Measurements from ENCODE around the gene FAM120AOS.

Gene FAM120AOS

DNA sequence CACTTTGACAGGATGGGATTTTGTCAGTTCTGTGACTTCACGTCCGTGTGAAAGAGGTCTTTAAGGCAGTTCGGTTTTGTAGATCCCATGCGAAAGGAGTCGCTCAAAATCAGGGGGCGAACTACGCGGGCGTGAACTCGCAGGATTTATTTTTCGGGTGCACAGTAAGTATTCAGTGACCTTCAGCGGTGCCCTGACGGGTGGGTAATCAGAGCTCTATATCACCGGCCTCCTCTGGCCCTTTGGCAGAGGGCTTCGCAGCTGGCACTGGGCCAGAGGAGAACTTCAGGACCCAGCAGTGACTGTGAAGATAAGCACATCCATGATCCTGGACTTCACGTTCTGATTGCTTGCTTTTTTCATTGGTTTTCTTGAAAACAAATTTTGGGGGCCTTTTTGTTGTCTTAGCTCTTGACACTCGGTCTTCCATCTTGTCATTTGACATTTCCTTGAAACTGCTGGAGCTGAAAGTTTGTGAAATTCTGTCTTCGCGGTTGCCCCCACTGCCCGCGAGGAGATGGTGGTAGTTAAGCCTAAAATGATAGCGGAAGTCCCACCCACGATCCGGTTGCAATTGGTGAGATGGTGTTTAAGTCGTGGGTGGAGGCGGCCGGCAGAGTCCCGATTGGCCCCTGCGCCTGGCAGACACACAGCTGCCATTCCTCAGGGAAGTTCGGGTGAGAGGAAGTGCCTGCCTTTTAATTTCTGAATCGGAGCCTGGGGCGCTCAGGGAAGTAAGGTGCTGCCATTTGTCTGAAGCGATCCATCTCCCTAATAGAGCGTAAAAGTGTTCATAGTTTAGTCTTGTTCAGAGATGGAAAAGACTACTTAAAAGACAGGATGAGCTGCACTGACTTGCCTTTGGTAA, at the start of gene FAM120AOS:
TSS of gene FAM120AOS (minus strand) at position 535 of the 868 bp plus-strand sequence. CDS start 872 bp downstream, outside the sequence.
- peak; percentile 92 for FAIRE-seq

DNA sequence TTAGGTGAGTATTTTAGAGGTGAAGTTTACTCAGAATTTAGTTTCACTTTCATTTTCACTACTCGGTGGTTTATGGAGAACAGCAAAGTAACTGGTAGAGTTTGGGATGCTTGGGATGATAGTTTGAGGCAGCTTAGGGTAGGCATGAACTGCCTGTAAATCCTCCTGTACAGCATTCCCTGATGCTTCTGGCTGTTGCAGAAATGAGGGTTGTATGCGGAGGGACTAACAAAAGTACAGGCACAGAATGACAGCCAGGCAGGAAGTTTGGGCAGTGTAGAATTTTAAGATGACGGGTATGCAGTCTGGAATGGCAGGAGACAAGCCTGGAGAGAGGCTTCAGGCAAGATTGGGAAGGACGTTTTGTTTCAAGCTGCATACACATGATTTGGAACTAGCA, 48.0 kb upstream of the FAM120AOS start:
- FAIRE-seq = no peak

DNA sequence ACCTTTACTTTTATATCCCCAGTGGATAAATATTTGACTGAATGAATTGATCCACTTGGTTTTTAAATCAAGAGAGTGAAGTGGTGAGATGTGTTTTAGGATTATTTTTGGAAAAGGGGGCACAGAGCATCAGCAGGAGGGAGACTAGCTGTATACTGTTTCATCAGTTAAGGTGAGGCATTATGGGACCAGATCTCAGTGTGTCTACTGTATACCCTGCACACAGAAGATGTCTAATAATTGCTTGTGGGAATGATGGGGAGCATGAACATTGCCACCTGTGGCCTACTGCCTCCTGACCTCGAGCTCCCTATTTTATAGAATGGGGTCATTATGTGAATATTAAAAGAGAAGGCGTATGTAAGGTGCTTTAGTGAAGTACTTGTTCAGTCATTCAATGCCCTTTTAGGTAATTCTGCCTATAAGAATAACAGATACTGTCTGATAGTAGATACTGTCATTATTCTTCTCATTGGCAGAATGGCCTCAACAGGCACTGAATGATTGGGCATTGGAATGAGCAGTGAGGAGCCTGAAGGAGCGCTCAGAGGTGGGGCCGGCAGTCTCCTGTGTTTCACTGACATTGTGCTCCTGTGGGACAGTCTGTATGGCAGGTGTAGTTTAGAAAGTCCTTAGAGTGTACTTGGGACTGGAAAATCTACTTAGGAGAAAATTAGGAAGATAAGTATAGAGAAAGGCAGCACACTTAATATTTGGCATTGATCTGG, 47.4 kb upstream of the FAM120AOS start:
- FAIRE-seq = no peak

DNA sequence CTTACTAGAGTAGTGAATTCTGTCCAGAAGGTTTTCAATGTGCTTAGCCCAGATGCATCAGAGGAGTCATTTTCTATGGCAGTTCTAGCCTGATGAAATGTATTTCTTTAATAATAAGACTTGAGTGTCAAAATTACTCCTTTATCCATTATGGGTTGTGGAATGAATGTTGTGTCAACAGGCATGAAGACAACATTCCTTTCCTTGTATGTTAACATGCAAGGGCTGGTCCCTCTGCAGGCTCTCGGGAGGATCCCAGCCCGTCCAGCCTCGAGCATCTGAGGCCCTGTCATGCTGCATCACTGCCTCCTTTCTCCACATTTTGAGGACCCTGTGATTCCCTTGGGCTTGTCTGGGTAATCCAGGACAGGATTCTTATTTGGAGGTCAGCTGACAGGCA, 42.9 kb upstream of the FAM120AOS start:
- FAIRE-seq = no peak

DNA sequence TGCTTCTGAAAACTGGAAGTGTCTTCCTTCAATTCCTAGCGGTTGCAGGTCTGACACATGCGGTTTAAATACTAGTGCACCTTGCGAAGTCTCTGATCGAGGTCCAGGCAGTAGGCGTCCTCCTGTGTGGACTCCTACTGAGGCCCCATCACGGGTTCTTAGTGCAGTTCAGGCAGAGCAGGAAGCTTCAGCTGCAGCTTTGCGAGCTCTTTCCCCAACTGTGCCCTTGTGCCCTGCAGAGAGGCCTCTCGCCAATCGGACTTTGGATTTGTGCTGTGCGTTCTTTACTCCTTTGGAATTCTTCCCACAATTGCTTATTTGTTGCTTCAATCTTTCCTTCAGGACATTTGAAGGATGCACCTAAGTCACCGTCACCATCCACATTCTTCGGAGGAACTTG, 40.6 kb upstream of the FAM120AOS start:
- no peak for FAIRE-seq

DNA sequence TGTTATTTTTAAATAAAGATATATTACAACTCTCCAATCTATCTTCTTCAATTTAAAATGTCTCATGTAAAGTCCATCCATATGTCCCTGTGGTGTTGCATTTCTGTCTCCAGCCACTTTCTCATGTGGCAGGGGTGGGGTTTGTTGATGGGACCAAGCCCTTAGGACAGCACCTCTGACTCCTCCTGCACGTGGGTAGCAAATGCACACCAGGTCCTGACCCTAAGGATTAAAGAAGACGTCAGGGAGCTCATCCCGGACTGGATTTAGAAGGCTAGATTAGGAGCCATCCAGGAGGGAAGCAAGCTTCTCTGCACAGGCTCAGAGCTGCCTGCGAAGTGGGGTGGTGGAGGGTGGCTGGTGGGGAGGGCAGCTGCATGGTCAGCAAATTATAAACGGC, 38.9 kb upstream of the FAM120AOS start:
- no peak for FAIRE-seq

DNA sequence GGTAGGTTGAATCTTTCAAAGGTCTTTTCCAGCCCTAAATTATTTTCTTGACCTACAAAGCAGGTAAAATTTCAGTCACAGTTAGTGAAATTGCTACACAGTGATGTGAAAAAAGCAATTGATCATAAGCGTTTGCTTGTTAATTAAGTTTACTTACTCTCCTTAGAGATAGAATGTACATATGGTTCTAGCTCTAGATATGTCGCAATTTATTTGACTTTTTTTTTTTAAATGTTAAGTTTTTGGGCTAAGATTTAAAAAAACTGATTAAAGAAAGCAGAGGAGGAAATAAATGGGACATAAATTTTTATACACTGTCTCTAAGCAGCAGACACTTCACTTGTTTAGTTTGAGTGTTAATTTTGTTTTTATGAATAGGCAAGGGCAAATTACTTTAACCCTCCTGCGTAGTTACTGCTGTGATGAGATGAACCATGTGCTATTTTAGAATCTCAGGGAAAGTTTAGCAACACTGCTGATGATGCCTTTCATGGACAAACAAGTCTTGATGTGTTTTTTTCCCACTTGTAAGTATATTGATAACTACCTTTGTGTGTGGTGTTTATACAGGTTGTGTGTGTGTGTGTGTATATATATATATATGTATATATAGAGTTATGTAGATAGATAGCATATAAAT, 38.3 kb upstream of the FAM120AOS start:
- no peak for FAIRE-seq

DNA sequence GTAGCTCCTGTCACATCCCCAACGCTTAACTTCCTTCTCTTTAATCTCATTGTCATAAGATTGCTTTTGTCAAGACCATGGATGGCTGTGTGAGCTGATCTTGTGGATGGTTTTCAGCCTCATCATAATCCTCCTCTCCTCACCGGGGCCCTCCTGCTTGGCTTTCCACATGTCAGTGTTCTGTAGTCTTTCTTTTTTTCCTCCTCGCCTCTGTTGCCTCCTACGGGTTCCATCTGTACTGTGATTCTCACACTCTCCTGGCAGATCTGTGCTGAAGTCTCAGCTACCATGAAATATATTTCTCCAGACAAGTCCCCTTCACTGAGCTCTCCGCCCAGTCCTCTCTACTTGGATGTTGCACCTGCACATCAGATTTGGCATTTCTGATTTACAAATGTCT, 34.9 kb upstream of the FAM120AOS start:
- no peak for FAIRE-seq

DNA sequence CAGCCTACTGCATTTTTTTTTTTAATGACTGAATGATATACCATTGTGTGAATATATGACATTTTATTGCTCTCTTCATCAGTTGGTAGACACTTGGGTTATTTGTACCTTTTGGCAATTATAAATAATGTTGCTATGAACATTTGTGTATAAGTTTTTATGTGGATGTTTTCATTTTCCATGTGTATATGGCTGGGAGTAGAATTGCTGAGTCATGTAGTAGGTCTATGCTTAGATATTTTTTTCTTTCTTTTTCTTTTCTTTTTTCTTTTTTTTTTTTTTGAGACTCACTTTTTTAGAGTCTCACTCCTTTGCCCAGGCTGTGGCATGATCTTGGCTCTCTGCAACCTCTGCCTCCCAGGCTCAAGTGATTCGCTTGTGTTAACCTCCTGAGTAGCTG, 32.9 kb upstream of the FAM120AOS start:
- FAIRE-seq = no peak

DNA sequence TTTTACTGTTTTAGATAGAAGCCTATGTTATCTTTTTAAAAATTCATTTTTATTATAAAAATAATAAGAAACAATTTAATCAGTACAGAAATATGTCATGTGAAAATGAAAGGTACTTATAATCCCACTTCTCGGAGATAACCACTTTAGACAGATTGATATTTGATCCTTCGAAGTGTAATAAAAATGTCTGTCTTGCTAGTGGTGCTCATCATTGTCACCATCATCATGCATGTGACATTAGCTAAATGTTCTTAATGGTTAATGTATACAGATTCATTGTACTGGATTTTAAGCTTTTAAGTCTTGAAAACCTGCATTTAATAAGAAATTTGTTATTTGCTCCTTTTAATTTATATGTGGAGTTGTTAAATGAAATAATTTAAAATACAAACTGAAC, 30.1 kb upstream of the FAM120AOS start:
- FAIRE-seq = no peak

DNA sequence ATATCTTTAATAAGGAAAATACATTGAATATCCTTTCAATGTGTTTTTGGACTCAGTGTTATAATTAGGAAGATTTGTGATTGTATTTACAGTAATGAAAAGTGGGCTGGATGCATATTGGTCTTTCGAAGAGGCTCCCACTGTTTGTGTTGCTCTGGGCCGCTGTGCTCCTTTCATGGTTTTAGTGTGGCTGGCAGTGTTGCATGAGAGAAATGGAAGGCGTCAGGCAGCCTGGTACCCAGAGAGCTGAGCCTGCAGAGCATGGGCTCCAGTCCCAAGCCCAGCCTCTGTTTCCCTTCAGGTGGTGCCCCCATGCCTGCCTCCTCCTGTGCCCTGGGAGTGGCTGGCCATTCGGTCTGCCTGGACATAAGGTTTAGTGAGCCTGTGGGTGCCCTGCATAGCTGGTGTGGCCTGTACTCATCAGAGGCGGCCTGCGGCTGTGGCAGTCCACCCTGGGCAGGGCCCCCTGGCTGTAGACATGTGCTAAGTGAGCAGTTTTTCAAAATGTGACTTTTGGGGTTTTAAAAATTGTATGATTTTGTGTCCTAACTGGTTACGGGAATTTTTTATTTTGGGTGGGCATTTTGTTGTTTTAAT, 27.4 kb upstream of the FAM120AOS start:
- no peak for FAIRE-seq

DNA sequence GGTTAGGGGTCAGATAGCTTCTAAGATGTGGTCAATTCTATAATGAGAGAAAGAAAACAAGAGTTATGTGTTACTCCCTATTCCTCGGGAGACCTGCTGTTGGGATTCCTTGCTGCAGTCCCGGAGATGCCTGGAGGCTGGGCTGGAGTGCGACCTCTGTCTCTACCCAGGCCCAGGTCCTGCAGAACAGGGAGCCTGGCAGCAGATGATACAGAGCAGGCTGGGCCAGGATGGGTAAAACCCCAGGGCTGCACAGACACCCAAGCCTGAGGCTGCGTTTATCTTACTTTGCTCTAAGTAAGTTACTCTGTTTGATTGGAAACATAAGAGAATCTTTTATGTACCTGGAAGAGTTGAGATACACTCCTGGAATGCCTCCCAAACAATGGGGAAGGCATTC, 26.9 kb upstream of the FAM120AOS start:
- FAIRE-seq = no peak

DNA sequence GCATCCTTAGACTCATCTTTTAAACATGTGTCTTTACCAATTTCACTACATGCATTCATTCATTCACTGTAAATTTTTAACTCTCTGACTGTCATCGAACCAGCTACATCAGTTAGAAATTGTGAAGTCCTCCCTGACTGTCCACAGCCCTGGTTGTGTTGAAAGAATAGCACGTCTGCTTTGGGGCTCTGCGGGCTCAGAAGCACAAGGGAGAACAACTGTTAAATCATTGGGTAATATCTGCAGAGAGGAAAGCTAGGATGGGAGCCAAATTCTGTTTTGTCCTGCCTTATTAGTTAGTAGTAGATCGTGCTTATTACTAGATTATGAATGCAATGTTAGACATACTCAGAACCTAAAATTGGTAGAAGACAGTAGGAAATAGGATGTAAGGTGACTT, 26.3 kb upstream of the FAM120AOS start:
- no peak for FAIRE-seq

DNA sequence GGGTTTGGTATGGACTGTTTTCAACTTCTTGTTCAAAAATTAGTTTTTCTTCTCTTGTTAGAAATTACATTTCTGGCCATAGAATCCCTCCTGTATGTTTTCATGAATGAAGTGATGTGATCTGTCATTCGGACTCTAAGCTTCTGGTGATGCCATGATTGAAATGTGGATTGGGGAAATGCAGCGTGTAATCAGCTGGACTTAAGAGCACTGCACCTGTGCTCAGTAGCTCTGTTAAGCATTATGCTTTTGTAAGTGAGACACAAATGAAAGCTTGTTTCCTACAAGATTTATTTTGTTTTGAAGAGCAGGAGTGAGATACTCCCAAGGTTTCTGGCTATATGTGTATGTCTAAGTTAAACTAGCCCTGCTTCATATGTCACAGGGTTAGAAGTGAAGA, 24.0 kb upstream of the FAM120AOS start:
- no peak for FAIRE-seq

DNA sequence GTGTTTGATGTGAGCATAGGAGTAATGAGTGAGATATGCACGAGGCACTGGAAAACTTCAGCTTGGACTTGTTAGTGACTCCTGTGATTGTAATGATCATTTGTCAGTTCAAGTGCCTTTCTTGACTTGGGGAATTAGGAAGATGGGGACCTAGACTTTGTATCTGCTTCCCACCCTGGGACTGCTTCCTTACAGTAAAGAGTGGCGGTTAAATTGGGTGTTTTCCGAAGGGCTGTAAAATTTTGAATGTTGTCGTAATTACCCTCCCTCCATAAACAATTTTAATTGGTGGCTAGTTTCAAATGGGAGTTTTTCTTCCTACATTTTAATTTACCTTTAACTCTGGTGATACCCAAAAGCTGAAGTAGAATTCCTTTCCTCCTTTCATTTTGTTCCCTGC, 23.5 kb upstream of the FAM120AOS start:
- FAIRE-seq = no peak

DNA sequence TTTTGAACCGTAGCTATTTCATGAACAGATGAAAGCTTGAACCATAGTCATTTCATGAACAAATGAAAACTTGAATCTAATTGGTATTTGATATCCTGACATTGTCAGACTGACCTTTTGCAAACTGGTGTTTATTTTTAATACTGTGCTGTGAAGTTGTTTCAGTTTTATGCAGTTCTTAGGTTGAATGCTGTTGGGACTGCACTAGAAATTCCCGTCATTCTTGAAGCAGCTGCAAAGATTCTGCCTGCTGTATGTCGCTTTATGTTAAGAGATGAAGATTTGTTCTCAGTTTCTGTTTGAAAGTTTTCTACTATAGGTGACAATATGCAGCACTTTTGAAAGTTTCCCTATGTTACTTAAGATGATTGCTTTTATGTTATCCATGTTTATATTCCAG, 22.5 kb upstream of the FAM120AOS start:
- peak; percentile 43 for FAIRE-seq

DNA sequence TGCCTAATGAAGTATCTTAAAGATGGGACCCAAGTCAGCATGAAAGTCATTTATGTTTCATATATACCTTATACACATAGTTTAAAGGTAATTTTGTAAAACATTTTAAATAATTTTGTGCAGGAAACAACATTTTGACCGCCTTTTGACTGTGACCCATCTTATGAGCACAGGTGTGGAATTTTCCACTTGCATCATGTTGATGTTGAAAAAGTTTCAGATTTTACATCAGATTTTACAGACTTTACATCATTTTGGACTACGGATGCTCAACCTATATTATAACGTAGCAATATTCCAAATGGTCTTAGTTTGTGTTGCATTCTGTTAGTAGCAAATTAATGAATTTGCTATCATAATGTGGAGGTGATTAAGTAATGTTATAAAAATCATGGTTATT, 21.7 kb upstream of the FAM120AOS start:
- FAIRE-seq = no peak

DNA sequence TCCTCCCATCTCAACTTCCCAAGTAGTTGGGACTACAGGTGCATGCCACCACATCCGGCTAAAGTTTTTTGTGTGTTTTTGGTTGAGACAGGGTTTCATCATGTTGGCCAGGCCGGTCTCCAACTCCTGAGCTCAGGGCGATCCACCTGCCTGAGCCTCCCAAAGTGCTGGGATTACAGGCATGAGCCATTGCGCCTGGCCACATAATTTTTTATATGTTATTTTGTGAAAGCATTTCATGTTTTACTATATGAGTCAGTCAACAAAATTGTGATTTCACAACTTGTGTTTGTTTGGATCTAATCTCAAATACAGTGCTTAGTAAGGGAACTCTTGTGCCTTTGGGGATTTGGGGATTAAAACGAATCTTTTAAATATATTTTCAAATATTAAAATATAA, 20.0 kb upstream of the FAM120AOS start:
- FAIRE-seq = no peak

DNA sequence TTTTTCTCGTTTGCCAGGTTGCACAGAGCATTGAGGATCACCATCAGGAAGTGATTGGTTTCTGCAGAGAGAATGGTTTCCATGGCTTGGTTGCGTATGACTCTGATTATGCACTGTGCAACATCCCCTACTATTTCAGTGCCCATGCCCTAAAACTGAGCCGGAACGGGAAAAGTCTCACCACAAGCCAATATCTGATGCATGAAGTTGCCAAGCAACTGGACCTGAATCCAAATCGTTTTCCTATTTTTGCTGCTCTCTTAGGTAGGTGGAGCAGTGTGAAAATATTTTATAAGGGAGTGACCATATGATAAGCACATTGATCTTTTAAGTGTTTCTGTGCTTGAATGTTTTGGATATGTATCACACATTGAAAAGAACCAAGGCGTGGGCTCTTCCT, 17.7 kb upstream of the FAM120AOS start:
- no peak for FAIRE-seq

DNA sequence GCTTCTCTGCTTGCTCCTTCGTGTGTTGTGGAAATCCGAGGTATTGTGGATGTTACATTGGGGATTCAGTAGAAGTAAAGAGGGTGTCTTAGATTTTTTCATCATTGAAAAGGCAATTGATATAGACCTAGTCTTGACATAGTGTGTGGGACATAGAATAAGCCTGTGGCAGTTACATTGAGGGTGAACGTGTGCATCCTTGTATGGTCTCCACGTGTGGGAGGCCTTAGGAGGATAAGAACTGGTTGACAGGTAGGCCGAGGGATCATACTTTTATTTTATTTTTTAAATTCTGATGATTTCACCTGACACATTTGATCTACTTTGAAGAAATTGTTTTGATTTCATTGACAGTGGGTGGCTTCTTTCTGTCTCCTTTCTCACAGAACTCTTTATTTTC, 17.0 kb upstream of the FAM120AOS start:
- no peak for FAIRE-seq

DNA sequence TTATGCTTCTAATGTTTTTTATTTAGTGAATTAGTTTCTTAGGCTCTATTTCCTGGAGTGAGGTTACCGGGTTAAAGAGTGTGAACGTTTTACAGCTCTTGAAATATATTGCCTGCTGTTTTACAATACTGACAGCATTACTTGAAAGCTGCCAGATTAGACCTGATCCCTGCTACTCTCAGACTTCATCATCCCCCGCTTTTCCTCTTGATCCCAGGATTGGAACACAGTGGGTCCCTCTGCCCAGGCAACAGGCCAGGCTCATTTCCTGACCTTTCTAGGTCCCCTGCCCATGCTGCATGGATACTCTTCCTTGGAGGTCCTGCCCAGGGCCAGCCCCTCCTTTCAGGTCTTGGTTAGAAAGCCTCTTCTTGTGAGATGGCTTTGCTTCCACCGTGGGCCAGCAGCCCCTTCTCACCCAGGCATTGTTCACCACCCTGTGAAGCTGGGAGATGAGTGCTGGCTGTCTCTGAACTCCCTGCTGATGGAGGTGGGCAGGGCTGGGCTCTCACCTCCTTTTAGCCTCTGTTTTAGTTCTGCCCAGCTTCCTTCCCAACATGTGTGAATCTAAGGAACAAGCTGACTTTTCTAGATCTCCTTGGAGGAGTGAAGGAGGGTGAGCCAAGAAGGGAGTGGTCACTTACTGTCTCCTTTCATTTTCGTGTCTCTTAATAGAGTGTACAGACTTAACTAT, 15.5 kb upstream of the FAM120AOS start:
- FAIRE-seq = peak; percentile 86

DNA sequence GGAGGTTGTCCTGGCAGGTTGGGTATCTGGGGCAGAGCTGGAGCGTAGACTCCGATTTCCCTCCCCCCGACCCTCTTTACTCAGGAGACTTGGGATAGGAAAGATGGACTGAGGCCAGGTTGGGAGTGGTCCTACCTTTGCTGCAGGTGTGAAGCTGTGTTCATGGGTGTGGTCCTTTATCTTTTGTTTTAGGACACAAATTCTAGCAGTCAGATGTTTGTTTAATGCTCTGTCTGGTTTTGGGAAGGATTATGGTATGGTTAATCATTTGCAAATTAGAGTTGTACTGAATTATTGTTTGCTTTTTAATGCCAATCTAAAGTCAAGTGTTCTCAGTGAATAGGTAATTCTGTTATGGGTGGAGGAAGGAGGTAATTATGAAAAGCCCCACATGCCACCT, 14.1 kb upstream of the FAM120AOS start:
- no peak for FAIRE-seq

DNA sequence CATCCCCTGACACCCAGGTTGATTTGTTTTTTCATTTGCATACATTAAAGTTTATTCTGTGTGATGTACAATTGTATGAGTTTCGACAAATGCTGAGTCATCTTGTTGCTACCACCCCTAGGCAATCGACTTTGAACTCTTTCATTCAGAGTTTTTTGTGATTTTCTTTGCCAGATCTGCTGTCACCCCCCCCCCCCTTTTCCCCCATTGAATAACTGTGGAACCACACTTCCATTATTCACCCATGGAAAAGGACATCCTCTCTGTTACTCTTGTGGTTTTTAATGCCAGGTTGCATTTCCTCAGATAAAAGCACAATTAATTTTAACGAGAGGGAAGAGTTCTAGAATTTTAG, 13.7 kb upstream of the FAM120AOS start:
- no peak for FAIRE-seq

Measured in endometrium (tissue), 2 donors.